Measurements from ENCODE around the gene AUTS2. TPM values are rescaled to one million over a fixed set of nuclear protein-coding genes. Genes with fewer than 3 reads are reported as not detected.
A peak's percentile ranks its signal among the peaks of the same experiment; 100 is the strongest.

The AUTS2 gene
- total and polyA plus RNA-seq, 4 donors: 4.9 to 24.4 (median 7.0) TPM

DNA sequence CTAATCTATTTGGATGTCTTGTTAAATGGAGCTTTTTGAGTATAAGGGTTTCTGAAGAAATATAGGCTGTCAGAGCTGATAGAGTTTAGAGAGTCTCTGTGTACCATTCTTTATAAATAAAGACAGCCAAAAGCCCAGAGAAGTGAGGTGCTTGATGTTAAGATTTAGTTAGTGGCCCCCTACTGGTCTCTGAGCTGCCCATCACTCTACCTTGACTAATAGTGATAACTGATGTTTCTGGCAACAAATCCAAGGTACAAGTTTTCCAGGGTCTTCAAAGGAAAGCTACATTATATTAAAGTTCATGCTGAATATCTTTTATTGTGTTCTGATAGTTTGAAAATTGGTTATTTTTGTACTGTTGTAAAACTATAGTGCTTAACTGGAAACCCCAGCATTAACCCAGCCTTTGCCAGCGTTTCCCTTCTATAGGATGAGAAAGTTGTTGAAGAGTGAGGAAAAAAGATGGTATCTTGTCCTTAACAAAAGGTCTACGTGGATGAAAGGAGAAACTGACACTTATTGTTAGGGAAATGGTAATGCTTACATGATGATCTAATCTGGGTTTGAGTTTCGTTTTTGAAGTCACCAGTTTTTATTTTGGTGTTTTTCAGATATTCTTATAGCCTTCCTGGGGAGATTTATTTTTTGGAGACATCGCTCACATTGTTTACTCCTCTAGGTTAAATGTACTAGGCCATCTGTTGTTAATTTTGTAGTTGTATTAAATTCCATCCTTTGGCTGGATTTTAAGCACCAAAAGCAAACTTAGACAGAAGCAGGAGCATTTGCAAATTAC is 79.0 kb downstream of the AUTS2 start:
- H3K9ac ChIP-seq (ENCODE audit: low read depth in 1 of 2, low read length in 2 of 2): no peak overlapping the region
- no peak overlapping the region for H3K4me3 ChIP-seq (ENCODE audit: low read depth in 1 of 3, low read length in 3 of 3)
- no peaks in the 10 kb centered on the region for H3K27me3 ChIP-seq (ENCODE audit: control insufficient read depth in 4 of 4, insufficient read depth in 4 of 4, low read length in 3 of 4)
- H3K27ac ChIP-seq (ENCODE audit: low read depth in 1 of 2, low read length in 2 of 2): no peak overlapping the region
- no peak for TF ChIP-seq JUND (IDR thresholded peaks at IDR 0.05)
- peak; percentile 21 to 58 for TF ChIP-seq RAD21 (IDR thresholded peaks at IDR 0.05)
- no peak for TF ChIP-seq RXRA (IDR thresholded peaks at IDR 0.05)
- DNase-seq (ENCODE audit: low spot score): no peak
- no peaks in the 10 kb centered on the region for H3K36me3 ChIP-seq (ENCODE audit: control insufficient read depth in 4 of 4, insufficient read depth in 3 of 4, low read depth in 1 of 4, low read length in 3 of 4)
- 65% methylated on average over 4 of the region's 4 CpGs for WGBS
- no peaks in the 10 kb centered on the region for H3K4me1 ChIP-seq (ENCODE audit: control insufficient read depth in 4 of 4, insufficient read depth in 4 of 4, low read length in 3 of 4)
- H3K9me3 ChIP-seq (ENCODE audit: control insufficient read depth in 4 of 4, low read length in 3 of 4): no peaks in the 10 kb centered on the region

- no peak overlapping the region for H3K27ac ChIP-seq (ENCODE audit: low read depth in 1 of 2, low read length in 2 of 2)
- no peaks in the 10 kb centered on the region for H3K36me3 ChIP-seq (ENCODE audit: control insufficient read depth in 4 of 4, insufficient read depth in 3 of 4, low read depth in 1 of 4, low read length in 3 of 4)
- no peak overlapping the region for H3K9ac ChIP-seq (ENCODE audit: low read depth in 1 of 2, low read length in 2 of 2)
- H3K9me3 ChIP-seq (ENCODE audit: control insufficient read depth in 4 of 4, low read length in 3 of 4): no peaks in the 10 kb centered on the region
- H3K27me3 ChIP-seq (ENCODE audit: control insufficient read depth in 4 of 4, insufficient read depth in 4 of 4, low read length in 3 of 4): no peaks in the 10 kb centered on the region
- WGBS: 75% methylated on average over 4 of the region's 4 CpGs
- TF ChIP-seq SP1 (IDR thresholded peaks at IDR 0.05): no peak
- no peak for TF ChIP-seq RAD21 (IDR thresholded peaks at IDR 0.05)
- no peak for TF ChIP-seq JUND (IDR thresholded peaks at IDR 0.05)
- TF ChIP-seq TAF1 (conservative IDR thresholded peaks at IDR 0.05): no peak
- no peak for TF ChIP-seq ATF3 (IDR thresholded peaks at IDR 0.05)
- TF ChIP-seq CTCF (IDR thresholded peaks at IDR 0.05; ENCODE audit: low read depth, low read length, missing input control): no peak
- TF ChIP-seq RXRA (IDR thresholded peaks at IDR 0.05): no peak
- TF ChIP-seq GABPA (IDR thresholded peaks at IDR 0.05 in 1 of 2, conservative IDR thresholded peaks at IDR 0.05 in 1 of 2): no peak
- no peak for TF ChIP-seq NR2F2 (IDR thresholded peaks at IDR 0.05)
- no peaks in the 10 kb centered on the region for H3K4me1 ChIP-seq (ENCODE audit: control insufficient read depth in 4 of 4, insufficient read depth in 4 of 4, low read length in 3 of 4)
- no peak for DNase-seq (ENCODE audit: low spot score)
- H3K4me3 ChIP-seq (ENCODE audit: low read depth in 1 of 3, low read length in 3 of 3): no peak overlapping the region
These were observed 79.7 kb downstream of the AUTS2 start for GRCh38 chr7:69677881-69678493.

DNA sequence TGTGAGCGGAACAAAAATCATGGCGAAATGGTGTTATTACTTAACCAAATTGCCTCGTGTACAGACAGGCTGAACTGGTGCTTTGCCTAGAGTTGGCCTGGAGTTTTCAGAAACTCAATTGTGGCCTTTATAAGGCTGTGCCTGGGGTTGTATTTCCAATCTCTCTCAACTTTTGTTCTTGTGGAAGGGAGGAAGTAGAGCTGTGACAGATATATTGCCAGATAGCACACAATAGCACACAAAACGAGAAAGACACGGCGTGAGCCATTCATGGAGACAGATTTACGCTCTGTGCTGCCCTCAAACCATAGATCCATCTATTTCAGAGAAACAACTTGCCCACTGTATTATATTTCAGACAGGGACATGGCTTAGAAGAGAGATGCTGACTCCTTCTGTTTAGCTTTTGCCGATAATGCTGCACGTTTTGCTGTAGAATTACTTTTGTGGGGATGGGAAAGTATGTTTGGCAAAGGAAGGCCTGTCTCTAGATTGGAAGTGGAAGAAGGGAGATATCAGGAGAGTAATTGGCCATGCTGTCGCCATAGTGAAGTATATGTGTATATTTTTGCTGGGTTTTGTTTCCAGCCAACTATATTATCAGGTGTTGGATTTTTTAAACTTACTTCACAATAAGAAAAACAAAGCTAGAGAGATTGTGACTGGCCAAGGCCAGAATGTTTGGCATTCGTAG is 80.4 kb downstream of the AUTS2 start:
- WGBS: 86% methylated on average over 11 of the region's 11 CpGs
- Histone ChIP-seq H3K4me1 (ENCODE audit: control insufficient read depth in 4 of 4, insufficient read depth in 4 of 4, low read length in 3 of 4) (no peaks in the 10 kb centered on the region), H3K27me3 (ENCODE audit: control insufficient read depth in 4 of 4, insufficient read depth in 4 of 4, low read length in 3 of 4) (no peaks in the 10 kb centered on the region), H3K4me3 (ENCODE audit: low read depth in 1 of 3, low read length in 3 of 3) (no peak overlapping the region), H3K27ac (ENCODE audit: low read depth in 1 of 2, low read length in 2 of 2) (no peak overlapping the region), H3K9ac (ENCODE audit: low read depth in 1 of 2, low read length in 2 of 2) (no peak overlapping the region), H3K36me3 (ENCODE audit: control insufficient read depth in 4 of 4, insufficient read depth in 3 of 4, low read depth in 1 of 4, low read length in 3 of 4) (no peaks in the 10 kb centered on the region), H3K9me3 (ENCODE audit: control insufficient read depth in 4 of 4, low read length in 3 of 4) (no peaks in the 10 kb centered on the region)
- no peak for DNase-seq (ENCODE audit: low spot score)
- no peak for TF ChIP-seq FOXA2 (IDR thresholded peaks at IDR 0.05)
- no peak for TF ChIP-seq CTCF (IDR thresholded peaks at IDR 0.05; ENCODE audit: low read depth, low read length, missing input control)
- TF ChIP-seq, protein P1, sequence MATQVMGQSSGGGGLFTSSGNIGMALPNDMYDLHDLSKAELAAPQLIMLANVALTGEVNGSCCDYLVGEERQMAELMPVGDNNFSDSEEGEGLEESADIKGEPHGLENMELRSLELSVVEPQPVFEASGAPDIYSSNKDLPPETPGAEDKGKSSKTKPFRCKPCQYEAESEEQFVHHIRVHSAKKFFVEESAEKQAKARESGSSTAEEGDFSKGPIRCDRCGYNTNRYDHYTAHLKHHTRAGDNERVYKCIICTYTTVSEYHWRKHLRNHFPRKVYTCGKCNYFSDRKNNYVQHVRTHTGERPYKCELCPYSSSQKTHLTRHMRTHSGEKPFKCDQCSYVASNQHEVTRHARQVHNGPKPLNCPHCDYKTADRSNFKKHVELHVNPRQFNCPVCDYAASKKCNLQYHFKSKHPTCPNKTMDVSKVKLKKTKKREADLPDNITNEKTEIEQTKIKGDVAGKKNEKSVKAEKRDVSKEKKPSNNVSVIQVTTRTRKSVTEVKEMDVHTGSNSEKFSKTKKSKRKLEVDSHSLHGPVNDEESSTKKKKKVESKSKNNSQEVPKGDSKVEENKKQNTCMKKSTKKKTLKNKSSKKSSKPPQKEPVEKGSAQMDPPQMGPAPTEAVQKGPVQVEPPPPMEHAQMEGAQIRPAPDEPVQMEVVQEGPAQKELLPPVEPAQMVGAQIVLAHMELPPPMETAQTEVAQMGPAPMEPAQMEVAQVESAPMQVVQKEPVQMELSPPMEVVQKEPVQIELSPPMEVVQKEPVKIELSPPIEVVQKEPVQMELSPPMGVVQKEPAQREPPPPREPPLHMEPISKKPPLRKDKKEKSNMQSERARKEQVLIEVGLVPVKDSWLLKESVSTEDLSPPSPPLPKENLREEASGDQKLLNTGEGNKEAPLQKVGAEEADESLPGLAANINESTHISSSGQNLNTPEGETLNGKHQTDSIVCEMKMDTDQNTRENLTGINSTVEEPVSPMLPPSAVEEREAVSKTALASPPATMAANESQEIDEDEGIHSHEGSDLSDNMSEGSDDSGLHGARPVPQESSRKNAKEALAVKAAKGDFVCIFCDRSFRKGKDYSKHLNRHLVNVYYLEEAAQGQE (IDR thresholded peaks at IDR 0.05): no peak
- no peak for TF ChIP-seq RXRA (IDR thresholded peaks at IDR 0.05)
- no peak for TF ChIP-seq RAD21 (IDR thresholded peaks at IDR 0.05)
- no peak for TF ChIP-seq NR2F2 (IDR thresholded peaks at IDR 0.05)
- no peak for TF ChIP-seq HNF4G (IDR thresholded peaks at IDR 0.05)
- no peak for TF ChIP-seq MAX (IDR thresholded peaks at IDR 0.05)
- TF ChIP-seq FOXA1 (IDR thresholded peaks at IDR 0.05): no peak
